HEK293T (cell line): Measurements from ENCODE around the gene EIF4E2.

Source experiments
- ARNT ChIP-seq: fragments of 450-650 bp; IDR thresholded peaks from 2 replicates; pipeline ENCODE4 v1.6.1; 2017; ENCODE audit warnings: mild to moderate bottlenecking
- BHLHE40 ChIP-seq: fragments of 450-650 bp; IDR thresholded peaks from 2 replicates; pipeline ENCODE4 v1.6.1; 2016; ENCODE audit warnings: mild to moderate bottlenecking, moderate library complexity, borderline replicate concordance
- ELF4 ChIP-seq: fragments of 450-650 bp; IDR thresholded peaks from 2 replicates; pipeline ENCODE4 v1.6.1; 2017; ENCODE audit warnings: antibody characterized with exemption
- FOXA1 ChIP-seq: fragments of 450-650 bp; IDR thresholded peaks from 2 replicates; pipeline ENCODE4 v1.6.1; 2016; ENCODE audit warnings: mild to moderate bottlenecking
- FOXK2 ChIP-seq: fragments of 450-650 bp; IDR thresholded peaks from 2 replicates; pipeline ENCODE4 v1.6.1; 2016; ENCODE audit warnings: mild to moderate bottlenecking
- FOXM1 ChIP-seq: fragments of 450-650 bp; IDR thresholded peaks from 2 replicates; pipeline ENCODE4 v1.6.1; 2017; ENCODE audit warnings: mild to moderate bottlenecking, borderline replicate concordance
- HDGF ChIP-seq: fragments of 450-650 bp; IDR thresholded peaks from 2 replicates; pipeline ENCODE4 v1.6.1; 2017; ENCODE audit warnings: antibody characterized with exemption, borderline replicate concordance
- L3MBTL2 ChIP-seq: fragments of 450-650 bp; conservative IDR thresholded peaks from 2 replicates; pipeline ENCODE4 v1.6.1; 2016; ENCODE audit warnings: mild to moderate bottlenecking
- SP1 ChIP-seq: fragments of 450-650 bp; IDR thresholded peaks from 2 replicates; pipeline ENCODE4 v1.6.1; 2017
- SUZ12 ChIP-seq: fragments of 450-650 bp; IDR thresholded peaks from 2 replicates; pipeline ENCODE4 v1.6.1; 2016; ENCODE audit warnings: mild to moderate bottlenecking
- ZNF384 ChIP-seq: fragments of 450-650 bp; IDR thresholded peaks from 2 replicates; pipeline ENCODE4 v1.6.1; 2016

DNA sequence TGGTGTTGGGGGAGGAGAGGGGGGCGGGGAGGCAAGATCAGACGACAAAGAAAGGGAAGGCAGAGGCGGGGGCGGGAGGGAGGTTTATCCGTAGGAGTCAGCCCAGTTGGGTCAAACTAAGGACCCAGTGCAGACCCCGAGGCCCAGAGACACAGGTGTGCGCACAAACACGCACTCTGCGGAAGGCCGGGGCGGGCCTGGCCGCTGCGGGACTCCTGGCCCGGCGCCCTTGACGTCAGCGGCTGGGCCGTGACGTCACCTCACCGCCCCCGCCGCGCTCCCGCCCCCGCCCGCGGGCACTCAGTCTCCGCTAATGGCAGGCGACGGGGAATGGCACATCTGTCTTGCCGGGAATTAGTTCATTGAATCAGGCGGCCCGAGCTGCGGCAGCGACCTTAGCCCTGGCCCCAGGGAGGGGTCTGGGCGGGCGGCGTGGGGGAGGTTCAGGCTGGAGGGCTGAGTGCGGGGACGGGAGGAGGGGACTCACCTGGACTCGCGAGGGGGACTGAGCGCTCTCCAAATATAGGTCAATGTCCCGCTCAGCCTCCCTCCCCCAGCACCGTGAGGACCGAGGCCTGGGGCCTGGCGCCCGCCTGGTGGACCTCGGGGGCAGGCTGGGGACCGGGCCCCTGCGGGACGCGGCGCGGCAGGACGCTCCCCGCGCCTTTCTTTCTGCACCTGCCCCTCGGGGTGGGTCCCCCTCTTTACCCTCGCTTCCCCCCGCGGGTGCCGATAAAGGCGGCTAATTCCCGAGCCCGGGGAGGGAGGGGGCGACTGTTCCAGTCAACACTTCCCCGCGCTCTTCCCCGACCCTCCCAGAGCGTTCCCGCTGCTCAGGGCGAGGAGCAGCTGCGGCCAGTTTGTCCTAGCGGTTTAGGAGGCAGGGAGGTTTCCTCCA lies 47.3 kb upstream of the EIF4E2 start:
- TF ChIP-seq FOXA1 (no peak), FOXK2 (no peak), SUZ12 (no peak), L3MBTL2 (no peak), FOXM1 (no peak), ARNT (no peak), SP1 (no peak), HDGF (no peak), ELF4 (no peak), ZNF384 (no peak), BHLHE40 (no peak)
